Measurements from ENCODE around the gene THADA.

The THADA gene

DNA sequence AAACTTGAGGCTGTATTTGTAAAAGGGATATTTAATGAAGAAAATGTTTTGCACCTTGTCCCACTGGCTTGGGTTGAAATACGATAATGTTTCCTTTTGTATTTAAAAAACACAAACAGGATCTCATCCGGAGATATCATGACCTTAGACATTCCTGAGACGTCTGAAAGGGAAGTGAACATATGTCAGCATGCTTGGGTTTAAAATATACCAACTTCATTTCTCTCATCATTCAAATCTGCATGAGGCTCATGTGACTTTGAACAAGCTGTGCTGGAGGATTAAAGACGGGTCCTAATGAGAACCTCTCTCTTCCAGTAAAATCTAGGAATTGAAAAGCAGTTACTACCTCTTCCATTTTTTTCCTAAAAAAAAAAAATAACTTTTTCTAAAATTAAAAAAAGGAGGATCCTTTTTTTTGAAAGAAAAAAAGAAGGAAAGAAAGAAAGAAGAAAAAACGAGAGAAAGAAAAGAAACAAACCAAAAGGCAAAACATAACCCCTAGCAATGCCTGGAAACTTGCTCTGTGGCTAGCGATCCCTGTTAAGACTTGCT is 262.7 kb downstream of the THADA start:
- H3K9me3 Mint-ChIP-seq = no peaks in the 10 kb centered on the region
- H3K4me1 Mint-ChIP-seq = peaks cover 0 to 2% of the 10 kb centered on the region in 2 donors
- no peaks in the 10 kb centered on the region for H3K27me3 Mint-ChIP-seq
- no peak overlapping the region for H3K4me3 Mint-ChIP-seq
- DNase-seq = no peak
- peaks cover 19 to 52% of the 10 kb centered on the region in 2 donors for H3K36me3 Mint-ChIP-seq
- ATAC-seq (replicated peaks) = no peak
- H3K27ac Mint-ChIP-seq = peak overlapping the region; percentile 59

DNA sequence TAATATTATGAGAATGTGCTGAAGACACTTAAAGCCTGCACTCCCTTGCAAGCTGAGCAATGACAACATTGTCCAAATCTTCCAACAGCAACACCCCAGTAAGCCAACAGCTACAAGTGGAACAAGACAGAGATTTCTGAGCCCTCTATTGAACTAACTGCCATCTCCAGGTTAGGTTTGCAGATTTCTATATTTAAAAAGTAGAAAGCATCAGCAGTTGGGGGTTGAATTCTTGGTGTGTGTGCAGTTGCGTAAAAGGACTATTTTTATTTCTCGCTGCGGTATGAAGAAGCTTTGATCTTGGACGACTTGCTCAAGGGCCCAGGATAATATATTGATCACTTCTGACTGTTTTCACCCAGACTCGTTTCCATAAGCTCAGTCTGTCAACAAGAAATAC is 263.2 kb downstream of the THADA start:
- DNase-seq = no peak
- H3K9me3 Mint-ChIP-seq = no peaks in the 10 kb centered on the region
- peaks cover 0 to 2% of the 10 kb centered on the region in 2 donors for H3K4me1 Mint-ChIP-seq
- H3K27ac Mint-ChIP-seq = no peak overlapping the region
- no peak for ATAC-seq (replicated peaks)
- peaks cover 17 to 50% of the 10 kb centered on the region in 2 donors for H3K36me3 Mint-ChIP-seq
- H3K4me3 Mint-ChIP-seq = no peak overlapping the region
- H3K27me3 Mint-ChIP-seq = no peaks in the 10 kb centered on the region

DNA sequence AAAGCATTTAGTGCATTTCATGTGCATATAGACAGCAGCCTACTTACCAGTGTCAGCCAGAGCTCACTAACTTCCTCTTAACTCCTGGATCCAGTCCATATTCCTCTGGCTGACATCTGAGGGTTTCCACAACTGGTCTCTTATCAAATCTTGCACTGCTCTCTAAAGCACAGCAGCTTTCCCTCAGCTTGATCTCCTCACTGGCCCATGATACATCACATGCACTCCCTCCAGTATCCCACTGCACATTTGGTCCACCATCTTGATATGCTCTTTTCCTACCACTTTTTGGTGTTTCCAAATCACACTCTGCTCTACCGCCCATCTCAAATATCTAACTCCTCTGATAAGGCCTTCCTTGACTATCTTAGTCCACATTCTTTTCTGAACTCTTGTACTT is 264.4 kb downstream of the THADA start:
- ATAC-seq (replicated peaks) (no peak), DNase-seq (no peak)
- H3K9me3 Mint-ChIP-seq = no peaks in the 10 kb centered on the region
- no peak overlapping the region for H3K4me3 Mint-ChIP-seq
- H3K4me1 Mint-ChIP-seq = peaks cover 0 to 2% of the 10 kb centered on the region in 2 donors
- H3K36me3 Mint-ChIP-seq = peaks cover 18 to 48% of the 10 kb centered on the region in 2 donors
- no peaks in the 10 kb centered on the region for H3K27me3 Mint-ChIP-seq
- no peak overlapping the region for H3K27ac Mint-ChIP-seq

- Mint-ChIP-seq H3K36me3 (peaks cover 19 to 51% of the 10 kb centered on the region in 2 donors), H3K9me3 (no peaks in the 10 kb centered on the region), H3K4me3 (no peak overlapping the region), H3K4me1 (peaks cover 0 to 2% of the 10 kb centered on the region in 2 donors), H3K27me3 (no peaks in the 10 kb centered on the region), H3K27ac (no peak overlapping the region)
- no peak for DNase-seq
- no peak for ATAC-seq (replicated peaks)
Measured at GRCh38 chr2:43329637-43330036, 266.2 kb downstream of the THADA start.

- DNase-seq = no peak
- no peak overlapping the region for H3K4me3 Mint-ChIP-seq
- no peaks in the 10 kb centered on the region for H3K4me1 Mint-ChIP-seq
- no peak overlapping the region for H3K27ac Mint-ChIP-seq
- no peak for ATAC-seq (replicated peaks)
- H3K27me3 Mint-ChIP-seq = no peaks in the 10 kb centered on the region
- H3K9me3 Mint-ChIP-seq = no peaks in the 10 kb centered on the region
- peaks cover 22 to 50% of the 10 kb centered on the region in 2 donors for H3K36me3 Mint-ChIP-seq
Measured at GRCh38 chr2:43328832-43329231, 267.0 kb downstream of the THADA start.

DNA sequence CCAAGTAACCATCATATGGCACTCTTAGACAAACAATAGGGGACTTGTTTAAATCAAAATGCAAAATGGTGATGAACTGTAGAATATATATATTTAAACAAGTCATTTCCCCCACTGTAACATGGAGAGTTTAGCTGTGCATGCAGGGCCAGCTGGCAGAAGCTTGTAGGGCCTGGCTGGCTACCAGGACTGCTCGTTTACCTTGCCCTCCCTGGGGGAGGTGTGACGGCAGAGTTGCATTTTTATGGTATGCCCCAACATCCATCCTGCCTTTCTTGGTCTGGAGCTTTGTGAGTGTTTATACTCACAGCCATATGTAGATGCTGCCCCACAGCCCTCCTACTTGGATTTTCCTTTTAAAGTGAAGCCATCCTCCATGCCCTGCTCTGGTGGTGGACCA is 267.7 kb downstream of the THADA start:
- H3K4me3 Mint-ChIP-seq = no peak overlapping the region
- peaks cover 26 to 53% of the 10 kb centered on the region in 2 donors for H3K36me3 Mint-ChIP-seq
- ATAC-seq (replicated peaks) = no peak
- no peak overlapping the region for H3K27ac Mint-ChIP-seq
- H3K4me1 Mint-ChIP-seq = no peaks in the 10 kb centered on the region
- no peaks in the 10 kb centered on the region for H3K9me3 Mint-ChIP-seq
- no peaks in the 10 kb centered on the region for H3K27me3 Mint-ChIP-seq
- no peak for DNase-seq

DNA sequence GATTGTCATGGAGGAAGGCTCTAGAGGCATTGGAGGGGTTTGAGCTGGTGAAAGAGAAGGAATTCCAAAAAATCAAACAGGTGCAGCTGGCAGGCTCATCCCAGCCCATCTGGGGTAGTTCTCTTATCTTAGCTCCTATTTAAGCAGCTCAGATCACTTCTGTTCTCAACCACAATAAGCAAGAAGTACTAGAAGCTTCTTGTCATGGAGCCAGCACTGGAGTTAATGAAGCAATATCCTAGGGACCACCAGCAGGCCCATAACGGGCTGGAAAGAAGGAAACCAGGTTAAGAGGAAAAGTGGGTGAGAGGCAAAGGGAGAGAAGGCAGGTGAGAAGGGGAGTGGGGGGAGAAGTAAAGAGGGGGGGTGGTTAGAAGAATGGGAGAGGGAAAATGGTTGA is 268.7 kb downstream of the THADA start:
- H3K9me3 Mint-ChIP-seq = no peaks in the 10 kb centered on the region
- ATAC-seq (replicated peaks) = no peak
- H3K27ac Mint-ChIP-seq = no peak overlapping the region
- no peaks in the 10 kb centered on the region for H3K4me1 Mint-ChIP-seq
- DNase-seq = no peak
- H3K27me3 Mint-ChIP-seq = no peaks in the 10 kb centered on the region
- H3K4me3 Mint-ChIP-seq = no peak overlapping the region
- peaks cover 29 to 48% of the 10 kb centered on the region in 2 donors for H3K36me3 Mint-ChIP-seq

- peaks cover 25 to 47% of the 10 kb centered on the region in 2 donors for H3K36me3 Mint-ChIP-seq
- no peaks in the 10 kb centered on the region for H3K4me1 Mint-ChIP-seq
- no peak overlapping the region for H3K27ac Mint-ChIP-seq
- no peak for ATAC-seq (replicated peaks)
- H3K9me3 Mint-ChIP-seq = no peaks in the 10 kb centered on the region
- no peak overlapping the region for H3K4me3 Mint-ChIP-seq
- no peaks in the 10 kb centered on the region for H3K27me3 Mint-ChIP-seq
- no peak for DNase-seq
Measured at GRCh38 chr2:43326101-43326825, 269.6 kb downstream of the THADA start.

GRCh38 chr2:43325107-43325811 is 270.6 kb downstream of the THADA start:
- DNase-seq (no peak), ATAC-seq (replicated peaks) (no peak)
- Mint-ChIP-seq H3K36me3 (peaks cover 30 to 51% of the 10 kb centered on the region in 2 donors), H3K9me3 (no peaks in the 10 kb centered on the region), H3K4me3 (no peak overlapping the region), H3K27ac (no peak overlapping the region), H3K4me1 (no peaks in the 10 kb centered on the region), H3K27me3 (no peaks in the 10 kb centered on the region)

- H3K4me1 Mint-ChIP-seq = no peaks in the 10 kb centered on the region
- peaks cover 32 to 54% of the 10 kb centered on the region in 2 donors for H3K36me3 Mint-ChIP-seq
- ATAC-seq (replicated peaks) = no peak
- no peak for DNase-seq
- no peaks in the 10 kb centered on the region for H3K9me3 Mint-ChIP-seq
- H3K4me3 Mint-ChIP-seq = no peak overlapping the region
- no peaks in the 10 kb centered on the region for H3K27me3 Mint-ChIP-seq
- H3K27ac Mint-ChIP-seq = no peak overlapping the region
Measured at GRCh38 chr2:43324259-43325106, 271.4 kb downstream of the THADA start.

GRCh38 chr2:43323857-43324256 is 272.0 kb downstream of the THADA start:
- H3K4me1 Mint-ChIP-seq = no peaks in the 10 kb centered on the region
- no peaks in the 10 kb centered on the region for H3K27me3 Mint-ChIP-seq
- DNase-seq (no peak), ATAC-seq (replicated peaks) (no peak)
- H3K9me3 Mint-ChIP-seq = no peaks in the 10 kb centered on the region
- no peak overlapping the region for H3K27ac Mint-ChIP-seq
- no peak overlapping the region for H3K4me3 Mint-ChIP-seq
- peaks cover 36 to 58% of the 10 kb centered on the region in 2 donors for H3K36me3 Mint-ChIP-seq

DNA sequence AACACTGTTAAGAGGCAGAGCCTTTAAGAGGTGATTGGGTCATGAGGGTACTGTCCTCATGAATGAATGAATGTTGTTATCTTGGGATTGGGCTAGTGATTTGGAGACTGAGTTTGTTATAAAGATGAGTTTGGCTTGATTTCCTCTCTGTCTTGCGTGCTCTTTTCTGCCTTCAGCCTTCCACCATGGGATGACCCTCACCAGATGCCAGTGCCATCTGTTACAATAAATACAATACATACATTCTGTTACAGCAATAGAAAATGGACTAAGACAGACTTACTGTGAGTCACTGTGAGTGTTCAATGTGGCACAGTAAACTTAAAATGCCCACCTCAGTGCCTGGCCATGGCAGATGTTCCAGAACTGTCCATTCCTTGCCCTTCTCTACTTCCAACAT is 274.4 kb downstream of the THADA start:
- H3K9me3 Mint-ChIP-seq = no peaks in the 10 kb centered on the region
- no peaks in the 10 kb centered on the region for H3K27me3 Mint-ChIP-seq
- DNase-seq (no peak), ATAC-seq (replicated peaks) (no peak)
- peaks cover 30 to 49% of the 10 kb centered on the region in 2 donors for H3K36me3 Mint-ChIP-seq
- no peak overlapping the region for H3K4me3 Mint-ChIP-seq
- no peaks in the 10 kb centered on the region for H3K4me1 Mint-ChIP-seq
- no peak overlapping the region for H3K27ac Mint-ChIP-seq

DNA sequence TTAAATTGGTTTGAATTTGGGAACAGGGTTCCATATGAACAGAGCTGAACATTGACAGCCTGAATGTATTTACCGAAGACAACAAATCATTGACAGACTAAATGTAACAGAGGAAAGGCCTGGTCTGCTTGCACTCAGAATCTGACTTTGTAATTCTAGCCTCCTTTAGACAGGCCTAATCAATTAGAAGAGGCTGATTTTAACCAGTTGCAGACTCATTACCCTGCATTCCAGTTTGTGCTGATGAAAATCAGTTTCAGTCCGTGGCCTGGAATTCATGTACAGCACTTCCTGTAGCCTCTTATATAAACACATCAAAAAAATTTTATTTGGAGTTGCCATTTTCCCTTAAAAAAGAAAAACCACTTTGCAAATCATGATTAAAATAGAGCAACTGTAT is 276.3 kb downstream of the THADA start:
- Mint-ChIP-seq H3K4me1 (peaks cover 0 to 3% of the 10 kb centered on the region in 2 donors), H3K4me3 (no peak overlapping the region), H3K27me3 (no peaks in the 10 kb centered on the region), H3K36me3 (peaks cover 28 to 42% of the 10 kb centered on the region in 2 donors), H3K9me3 (no peaks in the 10 kb centered on the region), H3K27ac (no peak overlapping the region)
- DNase-seq (no peak), ATAC-seq (replicated peaks) (no peak)

DNA sequence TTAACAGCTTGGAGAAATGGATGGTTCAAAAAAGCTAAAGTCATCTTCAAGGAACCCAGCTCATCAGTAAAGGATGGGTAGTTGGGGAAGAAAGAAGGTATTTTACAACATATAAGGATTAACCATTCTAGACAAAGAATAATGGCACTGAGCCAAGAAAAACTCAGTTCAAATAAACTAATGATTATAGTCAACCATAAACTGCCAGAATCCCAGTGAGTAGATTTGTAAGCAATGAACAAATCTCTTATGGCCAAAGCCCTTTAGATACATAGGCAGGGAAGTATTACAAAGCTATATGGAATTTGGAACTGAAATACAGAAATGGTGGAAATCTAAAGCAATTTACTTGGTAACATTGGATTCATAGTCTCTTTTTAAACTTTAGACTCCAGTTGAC is 277.0 kb downstream of the THADA start:
- ATAC-seq (replicated peaks) (no peak), DNase-seq (no peak)
- H3K36me3 Mint-ChIP-seq = peaks cover 26 to 40% of the 10 kb centered on the region in 2 donors
- H3K4me3 Mint-ChIP-seq = no peak overlapping the region
- peaks cover 0 to 3% of the 10 kb centered on the region in 2 donors for H3K4me1 Mint-ChIP-seq
- H3K27ac Mint-ChIP-seq = no peak overlapping the region
- no peaks in the 10 kb centered on the region for H3K9me3 Mint-ChIP-seq
- no peaks in the 10 kb centered on the region for H3K27me3 Mint-ChIP-seq
